IPS-18c (cell line): ENCODE measurements around the gene ZBTB7B.
"Not testable (repeated sequence)": the region's sequence is repeated elsewhere in the genome, so short reads cannot be mapped to it uniquely, and the experiment has no call there.

Source experiments
- H3K4me3 ChIP-seq: 2 replicates; pipeline ENCODE4 v1.7.0; 2013; ENCODE audit warnings: low read depth, mild to moderate bottlenecking, low read length, moderate library complexity; ENCODE audit not compliant: insufficient read depth
- H3K9me3 ChIP-seq: one replicate; pipeline ENCODE4 v1.6.1; 2013; ENCODE audit warnings: mild to moderate bottlenecking, low read length, moderate library complexity; ENCODE audit not compliant: control insufficient read depth, insufficient read depth

ZBTB7B gene

GRCh38 chr1:154978360-154978759 lies 24.2 kb upstream of the ZBTB7B start:
- no peaks in the 10 kb centered on the region for H3K9me3 ChIP-seq
- H3K4me3 ChIP-seq = no peak overlapping the region

DNA sequence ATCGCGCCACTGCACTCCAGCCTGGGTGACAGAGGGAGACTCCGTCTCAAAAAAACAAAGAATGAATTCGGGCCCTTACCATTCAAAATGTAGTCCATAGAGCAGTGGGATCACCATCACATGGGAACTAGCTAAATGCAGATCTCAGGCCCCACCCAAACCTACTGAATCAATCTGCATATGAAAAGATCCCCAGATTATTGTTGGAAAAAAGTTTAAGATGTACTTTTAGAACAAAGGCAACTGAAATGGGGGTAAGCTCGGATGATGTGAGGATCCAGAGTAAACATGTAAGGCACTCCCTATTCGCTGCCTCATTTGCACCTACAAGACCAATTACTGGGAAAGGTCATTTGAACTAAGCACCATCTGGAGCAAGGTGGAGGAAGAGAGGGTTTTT lies 20.3 kb upstream of the ZBTB7B start:
- H3K9me3 ChIP-seq = no peaks in the 10 kb centered on the region
- peak overlapping the region; percentile 34 for H3K4me3 ChIP-seq

DNA sequence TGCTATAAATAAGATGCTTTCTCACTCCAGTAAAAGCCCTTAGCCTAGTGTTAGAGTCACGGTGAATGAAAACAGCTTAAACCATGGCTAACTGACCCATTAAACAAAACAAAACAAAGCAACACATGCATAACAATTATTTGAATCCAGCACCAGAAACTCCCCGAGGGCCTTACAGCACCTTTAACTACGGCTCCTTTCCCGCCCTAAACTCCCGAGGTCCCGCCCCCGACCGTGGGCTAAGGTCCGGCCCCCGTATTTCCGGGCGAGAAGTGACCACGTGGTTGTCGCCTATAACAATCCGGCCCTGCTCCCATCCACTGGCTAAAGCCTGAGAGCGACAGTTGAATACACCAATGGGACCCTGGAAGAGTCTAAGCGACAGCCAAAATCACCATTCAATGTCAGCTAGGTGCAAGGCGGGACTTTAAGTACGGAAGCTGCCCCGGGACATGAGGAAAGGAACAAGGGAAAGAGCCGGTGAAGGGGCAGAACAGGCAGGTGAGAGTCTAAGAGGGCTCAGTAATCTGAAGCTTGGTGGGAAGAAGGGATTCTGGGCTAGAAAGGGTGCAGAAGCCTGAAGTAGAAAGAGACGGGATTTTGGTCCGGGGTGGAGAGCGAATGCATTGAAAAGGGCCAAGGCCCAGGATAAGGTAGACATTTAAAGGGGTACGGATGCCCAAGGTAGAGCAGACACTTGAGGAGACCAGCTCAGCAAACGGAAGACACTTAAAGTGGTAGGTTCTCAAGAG lies 19.5 kb upstream of the ZBTB7B start, which contains the start of gene FLAD1:
Gene FLAD1, plus strand, starts transcription at position 448 of the 752 bp plus-strand sequence. CDS start 351 bp downstream, outside the sequence.
- Histone ChIP-seq H3K9me3 (no peaks in the 10 kb centered on the region), H3K4me3 (peak within 1 kb of the TSS; percentile 71)

DNA sequence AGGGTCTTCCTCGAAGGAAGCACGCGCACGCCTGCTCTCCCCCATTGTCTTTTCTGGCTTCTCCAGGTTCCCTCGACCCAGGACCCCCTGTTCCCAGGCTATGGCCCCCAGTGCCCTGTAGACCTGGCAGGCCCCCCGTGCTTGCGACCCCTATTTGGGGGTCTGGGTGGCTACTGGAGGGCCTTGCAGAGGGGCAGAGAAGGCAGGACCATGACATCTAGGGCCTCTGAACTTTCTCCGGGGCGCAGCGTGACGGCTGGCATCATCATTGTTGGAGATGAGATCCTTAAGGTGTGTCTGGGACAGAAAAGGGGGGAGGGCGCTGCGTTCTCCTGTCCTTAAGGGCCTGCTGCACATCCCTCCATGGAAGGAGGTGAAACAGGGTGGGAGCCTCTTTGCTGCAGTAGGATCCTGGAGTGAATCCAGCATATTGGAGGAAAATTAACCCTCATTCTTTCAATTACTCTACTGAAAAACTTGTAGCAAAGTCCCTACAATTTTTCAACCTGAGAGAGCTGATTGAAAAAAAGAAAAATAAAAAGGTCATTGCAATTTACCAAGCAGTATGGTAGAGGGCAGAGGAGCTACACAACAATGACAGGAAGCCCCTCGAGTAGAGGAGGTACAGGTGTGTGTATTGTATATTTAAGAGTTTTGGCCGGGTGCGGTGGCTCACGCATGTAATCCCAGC lies 18.7 kb upstream of the ZBTB7B start:
- H3K9me3 ChIP-seq = no peaks in the 10 kb centered on the region
- H3K4me3 ChIP-seq = peak overlapping the region; percentile 71

DNA sequence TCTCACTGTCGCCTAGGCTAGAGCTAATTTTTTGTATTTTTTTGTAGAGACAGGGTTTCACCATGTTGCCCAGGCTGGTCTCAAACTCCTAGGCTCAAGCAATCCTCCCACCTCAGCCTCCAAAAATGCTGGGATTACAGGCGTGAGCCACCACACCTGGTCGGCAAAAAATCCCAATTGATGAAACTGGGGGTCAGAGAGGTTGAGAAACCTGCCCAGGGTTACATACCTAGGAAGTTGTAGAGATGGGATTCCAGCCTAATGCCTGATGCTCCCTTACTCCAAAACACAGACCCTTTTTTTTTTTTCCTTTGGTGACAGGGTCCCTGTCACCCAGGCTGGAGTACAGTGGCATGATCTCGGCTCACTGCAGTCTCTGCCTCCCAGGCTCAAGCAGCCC lies 15.9 kb upstream of the ZBTB7B start:
- H3K4me3 ChIP-seq, H3K9me3 ChIP-seq: not testable (repeated sequence)

GRCh38 chr1:154987326-154987725 lies 15.3 kb upstream of the ZBTB7B start:
- no peaks in the 10 kb centered on the region for H3K9me3 ChIP-seq
- H3K4me3 ChIP-seq = no peak overlapping the region

- Histone ChIP-seq H3K9me3 (no peaks in the 10 kb centered on the region), H3K4me3 (no peak overlapping the region)
These were observed 14.3 kb upstream of the ZBTB7B start for GRCh38 chr1:154988058-154988954.

DNA sequence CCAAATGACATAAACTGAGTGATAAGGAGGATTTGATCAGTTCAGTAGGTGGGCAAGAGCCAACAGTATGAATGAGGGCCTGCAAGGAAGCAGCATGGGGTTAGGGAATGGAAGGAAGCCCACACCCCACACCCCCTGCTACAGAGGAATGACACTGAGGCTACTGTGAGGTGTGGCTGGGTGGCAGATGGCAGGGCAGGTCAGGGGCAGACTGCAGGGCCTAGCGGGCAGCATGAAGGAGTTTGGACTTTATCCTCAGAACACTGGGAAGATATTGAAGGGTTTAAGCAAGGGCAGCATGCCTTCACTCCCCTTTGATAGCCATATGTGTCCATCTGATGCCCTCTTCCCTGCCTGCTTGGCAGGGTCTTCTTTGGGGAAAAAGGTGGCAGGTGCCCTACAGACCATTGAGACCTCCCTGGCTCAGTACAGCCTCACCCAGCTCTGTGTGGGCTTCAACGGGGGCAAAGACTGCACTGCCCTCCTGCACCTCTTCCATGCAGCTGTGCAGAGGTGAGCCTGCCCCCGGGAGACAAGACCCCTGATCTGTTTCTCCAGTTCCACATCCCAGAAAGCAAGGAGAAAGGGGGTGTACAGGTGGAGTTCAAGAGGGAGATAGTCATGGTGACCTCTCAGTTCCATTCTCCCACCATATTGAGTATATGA lies 13.3 kb upstream of the ZBTB7B start:
- no peaks in the 10 kb centered on the region for H3K9me3 ChIP-seq
- no peak overlapping the region for H3K4me3 ChIP-seq

- Histone ChIP-seq H3K4me3 (no peak overlapping the region), H3K9me3 (no peaks in the 10 kb centered on the region)
These were observed 12.3 kb upstream of the ZBTB7B start for GRCh38 chr1:154990276-154990675.

DNA sequence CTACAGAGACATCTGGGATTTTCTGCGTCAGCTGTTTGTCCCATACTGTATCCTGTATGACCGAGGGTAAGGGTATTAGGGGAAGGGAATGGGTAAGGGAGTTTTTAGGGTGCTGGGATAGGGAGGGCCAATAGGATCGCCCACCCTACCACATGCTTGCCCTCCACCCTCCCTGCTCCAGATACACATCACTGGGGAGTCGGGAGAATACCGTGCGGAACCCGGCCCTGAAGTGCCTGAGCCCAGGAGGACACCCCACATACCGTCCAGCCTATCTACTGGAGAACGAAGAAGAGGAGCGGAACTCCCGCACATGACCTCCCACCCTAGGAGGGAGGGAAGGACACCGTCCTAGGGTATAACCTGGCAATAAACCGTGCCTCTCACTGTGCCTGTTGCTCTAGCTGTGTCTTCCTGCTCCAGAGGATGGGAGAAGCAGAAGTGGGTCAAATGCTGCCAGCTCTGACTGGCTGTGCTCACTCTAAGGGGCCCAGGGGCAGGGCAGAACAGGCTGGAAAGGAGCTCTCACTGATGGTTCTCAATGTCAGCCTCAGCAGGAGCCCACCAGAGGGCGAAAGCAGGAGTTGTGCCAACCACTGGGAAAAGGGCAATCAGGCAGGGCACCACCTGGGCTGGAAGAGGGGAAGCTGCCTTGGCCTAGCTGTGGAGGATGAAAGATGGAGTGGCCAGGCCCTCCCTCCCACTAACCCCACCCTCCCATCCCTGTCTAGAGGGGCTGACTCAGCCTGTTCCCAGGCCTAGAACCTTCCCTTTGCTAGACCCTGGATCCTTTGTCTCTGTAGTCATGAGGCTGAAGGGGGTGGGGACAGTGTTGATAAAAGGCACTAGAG lies 9.7 kb upstream of the ZBTB7B start:
- H3K4me3 ChIP-seq = no peak overlapping the region
- no peaks in the 10 kb centered on the region for H3K9me3 ChIP-seq

DNA sequence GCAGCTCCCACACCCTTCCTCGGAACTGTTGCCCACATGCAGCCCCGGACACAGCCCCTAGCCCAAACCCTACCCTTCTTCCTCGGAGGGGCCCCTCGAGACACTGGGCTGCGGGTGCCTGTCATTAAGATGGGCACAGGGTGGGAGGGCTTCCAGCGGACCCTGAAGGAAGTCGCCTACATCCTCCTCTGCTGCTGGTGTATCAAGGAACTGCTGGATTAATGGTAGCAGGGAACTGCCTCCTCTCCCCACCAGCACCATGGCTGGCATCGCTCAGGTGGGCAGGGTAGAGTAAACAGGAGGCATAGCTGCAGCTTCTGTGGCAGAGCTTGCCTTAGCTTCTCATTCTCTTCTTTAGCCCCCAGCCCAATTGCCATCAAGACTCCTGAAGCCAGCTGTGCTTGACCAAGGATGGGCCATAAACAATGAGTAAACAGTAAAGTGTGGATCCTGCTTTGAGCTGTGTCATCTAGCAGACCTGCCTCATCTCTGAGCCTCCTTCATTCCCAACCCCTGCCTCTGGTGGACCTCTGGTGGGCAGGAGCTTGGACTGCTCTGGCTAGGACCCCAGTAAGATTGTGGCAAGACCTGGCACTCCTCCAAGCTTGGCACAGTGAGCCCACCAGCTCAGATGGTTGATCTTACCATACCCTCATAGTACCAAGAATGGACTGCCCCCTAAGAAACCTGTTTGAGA lies 8.9 kb upstream of the ZBTB7B start, which contains the start of gene LENEP:
Gene LENEP, plus strand, starts transcription at position 15 of the 697 bp plus-strand sequence. Its CDS starts 22 bp downstream, at position 37.
- H3K9me3 ChIP-seq = no peaks in the 10 kb centered on the region
- H3K4me3 ChIP-seq = no peak within 1 kb of the TSS

DNA sequence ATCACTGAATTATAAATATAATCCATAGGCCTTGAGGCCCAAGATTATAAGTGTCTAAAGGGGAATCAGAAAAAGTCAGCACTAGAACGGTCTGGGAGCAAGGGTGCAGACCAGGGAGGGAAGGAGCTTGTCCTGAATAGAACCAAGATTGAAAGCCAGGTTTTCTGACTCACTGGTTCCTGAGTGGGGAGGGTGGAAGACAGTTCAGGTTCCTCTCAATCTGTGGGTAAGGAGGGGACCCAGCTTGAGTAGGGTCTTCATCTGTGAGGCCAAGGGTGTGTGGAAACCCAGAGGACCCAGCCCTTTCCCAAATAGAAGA lies 8.4 kb upstream of the ZBTB7B start:
- no peaks in the 10 kb centered on the region for H3K9me3 ChIP-seq
- H3K4me3 ChIP-seq = no peak overlapping the region

GRCh38 chr1:154994591-154994990 lies 8.0 kb upstream of the ZBTB7B start:
- Histone ChIP-seq H3K9me3 (no peaks in the 10 kb centered on the region), H3K4me3 (no peak overlapping the region)

DNA sequence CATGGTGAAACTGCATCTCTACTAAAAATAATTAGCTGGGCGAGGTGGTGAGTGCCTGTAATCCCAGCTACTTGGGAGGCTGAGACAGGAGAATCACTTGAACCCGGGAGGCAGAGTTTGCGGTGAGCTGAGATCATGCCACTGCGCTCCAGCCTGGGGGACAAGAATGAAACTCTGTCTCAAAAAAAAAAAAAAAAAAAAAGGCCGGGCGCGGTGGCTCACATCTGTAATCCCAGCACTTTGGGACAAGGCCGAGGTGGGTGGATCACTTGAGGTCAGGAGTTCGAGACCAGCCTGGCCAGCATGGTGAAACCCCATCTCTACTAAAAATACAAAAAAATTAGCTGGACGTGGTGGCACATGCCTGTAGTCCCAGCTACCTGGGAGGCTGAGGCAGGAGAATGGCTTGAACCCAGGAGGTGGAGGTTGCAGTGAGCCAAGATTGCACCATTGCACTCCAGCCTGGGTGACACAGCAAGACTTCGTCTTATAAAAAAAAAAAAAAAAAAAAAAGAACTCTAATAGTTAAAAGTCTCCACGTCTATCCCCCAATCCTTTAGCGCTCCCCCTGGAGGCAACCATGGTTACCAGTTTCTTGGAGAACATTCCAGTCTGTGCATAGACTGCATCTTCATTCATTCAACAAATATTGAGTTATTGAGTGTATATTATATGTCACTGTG lies 7.2 kb upstream of the ZBTB7B start:
- not testable (repeated sequence) for H3K4me3 ChIP-seq, H3K9me3 ChIP-seq

GRCh38 chr1:154996966-154997701 lies 5.5 kb upstream of the ZBTB7B start:
- Histone ChIP-seq H3K9me3 (no peaks in the 10 kb centered on the region), H3K4me3 (no peak overlapping the region)
